Esophagus muscularis mucosa (tissue), 3 donors: ENCODE data around the gene NMUR1.

Source experiments
- CTCF ChIP-seq, 3 experiments: fragments of 200-600 bp in 2 of 3; fragments of 450-650 bp in 1 of 3; sonication (generic) in 2 of 3; IDR thresholded peaks; one replicate each; pipeline ENCODE4 v1.5.1; 2017 to 2019; ENCODE audit warnings: antibody characterized with exemption in 3 of 3, mild to moderate bottlenecking in 2 of 3, moderate library complexity in 1 of 3
- POLR2A ChIP-seq: fragments of 450-650 bp; IDR thresholded peaks from one replicate; pipeline ENCODE4 v1.6.1; 2017; ENCODE audit warnings: antibody characterized with exemption, moderate library complexity, mild to moderate bottlenecking, low read depth

- no peak for TF ChIP-seq CTCF (IDR thresholded peaks at IDR 0.05)
- TF ChIP-seq POLR2A: peak; percentile 68
Measured at GRCh38 chr2:231514225-231514950, 15.9 kb downstream of the NMUR1 start.
